BJ (cell line): ENCODE results near the gene LRRC49. TPM values are rescaled to one million over a fixed set of nuclear protein-coding genes. Genes with fewer than 3 reads are reported as not detected.
A peak's percentile ranks its signal among the peaks of the same experiment; 100 is the strongest.

Experiments
- CTCF ChIA-PET: fragments of 350-600 bp; formaldehyde crosslinking; extraction: SDS; loops from one replicate; lab custom pipeline; 2021; ENCODE audit warnings: antibody characterized with exemption, inconsistent platforms; lab: Yijun Ruan, JAX
- POLR2A ChIA-PET: fragments of 300-600 bp; sonication (Branson Sonifier 250); formaldehyde crosslinking; extraction: SDS; loops from one replicate; lab custom pipeline; 2021; ENCODE audit warnings: antibody characterized with exemption; lab: Charles Lee
- DNase-seq: peaks from one replicate; pipeline ENCODE4 v3.0.0-alpha.2; 2011; ENCODE audit warnings: low read depth
- H3K27me3 ChIP-seq: 2 replicates; pipeline ENCODE4 v1.6.0; 2011; ENCODE audit warnings: low read length; ENCODE audit not compliant: control insufficient read depth, insufficient read depth
- H3K36me3 ChIP-seq: 2 replicates; pipeline ENCODE4 v1.5.1; 2011; ENCODE audit warnings: low read length; ENCODE audit not compliant: control insufficient read depth, insufficient read depth
- H3K4me3 ChIP-seq: 2 replicates; pipeline ENCODE4 v1.5.1; 2011; ENCODE audit warnings: low read depth, mild to moderate bottlenecking, control low read depth, low read length
- polyA plus RNA-seq: library from polyadenylated mRNA; depleted of rRNA; stranded (reverse); fragments of >200 nt; gene quantifications from 2 replicates; pipeline ENCODE4 v1.2.3, GENCODE V29; 2011
- TF ChIP-seq, protein P1 (sequence below): IDR thresholded peaks from 2 replicates; pipeline ENCODE4 v1.5.1; 2011; ENCODE audit warnings: low read depth, mild to moderate bottlenecking, control low read depth, inconsistent platforms, low read length, moderate library complexity; ENCODE audit not compliant: insufficient read depth

LRRC49 gene
- polyA plus RNA-seq, 1 experiment = 6.2 TPM

DNA sequence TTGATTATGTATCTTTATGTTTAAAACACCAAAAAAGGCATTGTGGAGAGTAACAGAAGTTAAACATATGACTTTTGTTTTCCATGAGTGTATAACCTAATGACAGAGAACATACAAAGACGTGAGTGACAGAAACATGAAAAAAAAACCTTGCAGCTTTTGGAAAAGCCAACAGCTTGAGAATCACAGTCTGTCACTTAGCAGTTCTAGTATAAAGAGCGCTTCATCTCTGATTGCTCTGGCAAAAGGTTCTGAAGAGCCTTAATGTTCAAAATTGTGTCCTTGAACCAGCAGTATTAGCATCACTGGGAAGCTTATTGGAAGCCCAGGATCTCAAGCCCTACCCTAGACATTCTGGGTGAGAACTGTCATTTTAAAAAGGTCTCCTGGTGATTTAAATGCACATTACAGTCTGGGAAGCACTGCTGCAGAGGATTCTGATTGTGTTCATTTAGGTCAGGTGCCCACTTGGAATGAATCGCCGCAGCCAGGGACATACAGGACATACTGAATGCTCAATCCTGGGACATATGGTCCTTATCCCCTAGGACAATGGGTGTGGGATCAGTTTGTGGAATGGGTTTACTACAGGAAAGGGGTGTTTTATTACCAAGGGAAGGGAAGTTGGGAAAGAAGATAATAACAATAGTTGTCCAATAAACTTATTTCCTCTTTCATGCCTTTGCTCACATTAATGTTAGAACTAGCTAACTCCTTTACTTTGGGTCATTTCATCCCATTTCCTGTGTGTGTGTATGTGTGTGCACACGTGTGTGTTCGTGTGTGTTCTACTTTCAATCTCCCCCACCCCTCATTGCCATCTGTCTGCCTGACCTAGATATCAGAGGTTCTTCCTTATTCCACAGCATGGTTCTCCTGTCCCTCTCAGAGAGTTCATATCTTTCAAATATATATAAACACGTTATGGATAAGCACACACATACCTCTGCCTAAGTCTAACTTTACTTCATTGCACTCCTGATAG is 55.0 kb downstream of the LRRC49 start:
- TF ChIP-seq, protein P1, sequence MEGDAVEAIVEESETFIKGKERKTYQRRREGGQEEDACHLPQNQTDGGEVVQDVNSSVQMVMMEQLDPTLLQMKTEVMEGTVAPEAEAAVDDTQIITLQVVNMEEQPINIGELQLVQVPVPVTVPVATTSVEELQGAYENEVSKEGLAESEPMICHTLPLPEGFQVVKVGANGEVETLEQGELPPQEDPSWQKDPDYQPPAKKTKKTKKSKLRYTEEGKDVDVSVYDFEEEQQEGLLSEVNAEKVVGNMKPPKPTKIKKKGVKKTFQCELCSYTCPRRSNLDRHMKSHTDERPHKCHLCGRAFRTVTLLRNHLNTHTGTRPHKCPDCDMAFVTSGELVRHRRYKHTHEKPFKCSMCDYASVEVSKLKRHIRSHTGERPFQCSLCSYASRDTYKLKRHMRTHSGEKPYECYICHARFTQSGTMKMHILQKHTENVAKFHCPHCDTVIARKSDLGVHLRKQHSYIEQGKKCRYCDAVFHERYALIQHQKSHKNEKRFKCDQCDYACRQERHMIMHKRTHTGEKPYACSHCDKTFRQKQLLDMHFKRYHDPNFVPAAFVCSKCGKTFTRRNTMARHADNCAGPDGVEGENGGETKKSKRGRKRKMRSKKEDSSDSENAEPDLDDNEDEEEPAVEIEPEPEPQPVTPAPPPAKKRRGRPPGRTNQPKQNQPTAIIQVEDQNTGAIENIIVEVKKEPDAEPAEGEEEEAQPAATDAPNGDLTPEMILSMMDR = no peak
- H3K27me3 ChIP-seq = no peaks in the 10 kb centered on the region
- H3K4me3 ChIP-seq = no peak overlapping the region
- no peaks in the 10 kb centered on the region for H3K36me3 ChIP-seq
- ChIA-PET POLR2A (no interaction called here), CTCF (interaction anchor here (0.6 to 1.0 kb wide), 3 partner anchors 29 to 137 kb away, joined by 3 to 5 read pairs (median 3); no protein-coding TSS in a partner anchor)
- DNase-seq = no peak

DNA sequence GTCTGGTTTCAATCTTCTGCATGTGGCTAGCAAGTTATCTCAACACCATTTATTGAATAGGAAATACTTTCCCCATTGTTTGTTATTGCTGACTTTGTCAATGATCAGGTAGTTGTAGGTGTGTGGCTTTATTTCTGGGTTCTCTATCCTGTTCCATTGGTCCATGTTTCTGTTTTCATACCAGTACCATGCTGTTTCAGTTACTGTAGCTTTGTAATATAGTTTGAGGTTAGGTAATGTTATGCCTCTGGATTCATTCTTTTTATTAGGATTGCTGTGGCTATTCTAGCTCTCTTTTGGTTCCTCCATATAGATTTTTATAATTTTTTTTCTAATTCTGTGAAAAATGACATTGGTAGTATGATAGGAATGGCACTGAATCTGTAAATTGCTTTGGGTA is 58.3 kb downstream of the LRRC49 start:
- TF ChIP-seq, protein P1 = no peak
- no peak overlapping the region for H3K4me3 ChIP-seq
- no peaks in the 10 kb centered on the region for H3K36me3 ChIP-seq
- POLR2A ChIA-PET = no interaction called here
- DNase-seq = no peak
- CTCF ChIA-PET = interaction anchor here (0.7 kb wide), 1 partner anchor 15 kb away, joined by 3 read pairs; no protein-coding TSS in a partner anchor
- no peaks in the 10 kb centered on the region for H3K27me3 ChIP-seq

DNA sequence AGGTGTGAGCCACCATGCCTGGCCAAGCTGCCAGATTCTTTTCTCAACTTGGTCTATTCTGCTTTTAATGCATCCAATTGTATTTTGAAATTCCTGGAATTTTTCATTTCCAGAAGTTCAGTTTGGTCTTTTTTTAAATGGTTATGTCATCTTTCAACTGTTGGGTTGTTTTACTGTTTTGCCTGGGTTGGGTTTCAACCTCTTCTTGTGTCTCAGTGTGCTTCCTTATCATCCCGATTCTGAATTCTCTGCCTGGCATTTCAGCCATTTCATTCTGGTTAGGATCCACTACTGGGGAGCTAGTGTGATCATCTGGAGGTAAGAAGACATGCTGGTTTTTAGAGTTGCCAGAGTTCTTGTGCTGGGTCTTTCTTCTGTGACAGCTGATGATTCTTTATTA is 61.5 kb downstream of the LRRC49 start:
- DNase-seq = no peak
- H3K27me3 ChIP-seq = no peaks in the 10 kb centered on the region
- no peaks in the 10 kb centered on the region for H3K36me3 ChIP-seq
- TF ChIP-seq, protein P1 = no peak
- no peak overlapping the region for H3K4me3 ChIP-seq
- POLR2A ChIA-PET = no interaction called here
- CTCF ChIA-PET = interaction anchor here (1.3 kb wide), 1 partner anchor 36 kb away, joined by 3 read pairs; no protein-coding TSS in a partner anchor

DNA sequence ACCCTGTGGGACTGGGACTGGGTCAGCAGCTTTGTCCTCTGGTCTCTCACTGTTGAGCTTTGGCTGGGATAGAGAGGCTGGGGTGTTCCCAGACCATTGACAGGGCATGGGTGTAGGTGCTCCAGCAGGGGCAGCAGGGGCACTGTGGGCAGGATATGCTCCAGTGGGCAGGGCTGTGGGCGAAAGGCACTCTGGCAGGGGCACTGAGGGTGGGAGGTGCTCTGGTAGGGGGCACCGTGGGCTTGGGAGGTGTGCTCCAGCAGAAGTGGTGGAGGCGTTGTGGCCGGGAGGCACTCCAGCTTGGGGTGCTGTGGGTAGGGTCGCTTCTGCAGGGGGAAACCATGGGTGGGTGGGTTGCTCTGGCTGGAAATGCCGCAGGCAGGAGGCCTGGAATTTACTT is 62.1 kb downstream of the LRRC49 start:
- H3K36me3 ChIP-seq = no peaks in the 10 kb centered on the region
- ChIA-PET POLR2A (interaction anchor here (0.6 kb wide), 1 partner anchor 18 kb away, joined by 3 read pairs; no protein-coding TSS in a partner anchor), CTCF (no interaction called here)
- no peak for DNase-seq
- H3K4me3 ChIP-seq = no peak overlapping the region
- H3K27me3 ChIP-seq = no peaks in the 10 kb centered on the region
- TF ChIP-seq, protein P1 = no peak

DNA sequence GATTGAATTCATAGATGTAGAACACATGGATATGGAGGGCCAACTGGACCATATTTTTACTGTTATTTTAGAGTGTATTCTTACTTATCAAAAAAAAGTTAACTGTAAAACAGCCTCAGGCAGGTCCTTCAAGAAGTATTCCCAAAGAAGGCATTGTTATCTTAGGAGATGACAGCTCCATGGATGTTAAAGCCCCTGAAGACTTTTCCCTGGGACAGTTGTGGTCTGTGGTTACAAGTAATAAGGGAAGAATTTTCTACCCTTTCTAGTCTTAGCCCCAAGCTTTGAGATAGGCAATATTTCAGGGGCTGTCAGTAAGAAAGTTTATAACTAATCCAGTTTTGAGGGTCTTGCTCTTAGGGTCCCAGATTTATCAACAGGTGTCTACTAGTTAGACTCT is 62.5 kb downstream of the LRRC49 start:
- peak; percentile 13 for DNase-seq
- Histone ChIP-seq H3K27me3 (no peaks in the 10 kb centered on the region), H3K4me3 (no peak overlapping the region), H3K36me3 (no peaks in the 10 kb centered on the region)
- TF ChIP-seq, protein P1 = no peak
- POLR2A ChIA-PET = interaction anchor here (0.6 kb wide), 1 partner anchor 19 kb away, joined by 3 read pairs; no protein-coding TSS in a partner anchor
- CTCF ChIA-PET = no interaction called here
